Measurements from ENCODE around the gene GEMIN8.
A peak's percentile ranks its signal among the peaks of the same experiment; 100 is the strongest.

GEMIN8 gene, protein sequence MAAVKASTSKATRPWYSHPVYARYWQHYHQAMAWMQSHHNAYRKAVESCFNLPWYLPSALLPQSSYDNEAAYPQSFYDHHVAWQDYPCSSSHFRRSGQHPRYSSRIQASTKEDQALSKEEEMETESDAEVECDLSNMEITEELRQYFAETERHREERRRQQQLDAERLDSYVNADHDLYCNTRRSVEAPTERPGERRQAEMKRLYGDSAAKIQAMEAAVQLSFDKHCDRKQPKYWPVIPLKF

DNA sequence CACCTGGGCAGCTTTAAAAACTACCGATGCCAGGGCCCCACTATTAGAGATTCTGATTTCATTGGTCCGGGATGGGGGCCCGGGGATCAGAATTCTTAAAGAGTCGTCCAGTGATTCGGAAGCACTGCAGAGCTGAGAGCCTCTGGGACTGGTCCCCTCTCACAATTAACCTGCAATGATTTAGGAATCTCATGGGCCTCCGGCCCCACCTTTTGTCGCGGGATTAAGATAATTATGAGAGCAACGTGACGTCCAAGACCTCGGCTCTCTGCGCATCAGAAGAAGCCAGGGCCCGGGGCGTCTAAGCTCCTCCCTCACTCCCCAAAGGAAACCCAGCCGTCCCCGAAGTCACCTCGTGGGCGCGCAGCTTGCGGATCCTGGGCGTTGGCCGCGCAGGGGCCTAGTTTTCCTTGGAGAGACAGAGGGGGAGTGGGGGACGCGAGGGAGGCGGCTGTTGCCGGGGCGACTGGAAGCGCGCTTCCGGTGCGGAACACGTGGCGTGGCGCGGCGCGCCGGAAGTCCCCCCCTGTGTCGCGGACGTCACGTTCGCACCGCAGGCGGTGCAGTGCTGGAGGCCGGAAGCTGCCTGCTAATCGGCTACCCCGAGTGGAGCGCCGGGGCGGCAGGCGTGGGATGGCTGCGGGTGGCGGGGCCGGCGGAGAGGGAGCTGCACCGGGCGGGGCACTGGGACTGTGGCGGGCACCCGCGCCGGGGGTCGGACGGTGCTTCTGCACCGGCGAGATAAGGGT, at the start of gene GEMIN8:
GEMIN8 (minus strand) TSS at position 468 of the 749 bp plus-strand sequence. CDS start 8,414 bp downstream, outside the sequence.
- DNase-seq = peak; percentile 92

DNA sequence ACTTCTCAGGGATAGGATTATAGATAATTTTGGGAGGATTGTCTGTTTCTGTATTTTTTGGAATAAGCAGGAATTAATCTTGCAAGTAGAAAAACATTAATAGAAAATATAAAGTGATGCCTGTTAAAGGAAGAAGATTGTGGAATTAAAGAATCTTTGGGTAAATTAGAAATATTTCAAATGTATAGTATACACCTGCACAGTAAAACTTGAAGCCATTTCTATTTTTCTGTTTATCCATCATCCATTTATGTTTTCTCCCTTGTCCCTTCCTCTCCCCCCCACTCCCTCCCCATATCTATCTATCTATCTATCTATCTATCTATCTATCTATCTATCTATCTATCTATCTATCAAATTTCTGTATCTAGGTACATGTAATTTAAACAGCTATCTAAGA, 46.9 kb upstream of the GEMIN8 start:
- no peak for DNase-seq

DNA sequence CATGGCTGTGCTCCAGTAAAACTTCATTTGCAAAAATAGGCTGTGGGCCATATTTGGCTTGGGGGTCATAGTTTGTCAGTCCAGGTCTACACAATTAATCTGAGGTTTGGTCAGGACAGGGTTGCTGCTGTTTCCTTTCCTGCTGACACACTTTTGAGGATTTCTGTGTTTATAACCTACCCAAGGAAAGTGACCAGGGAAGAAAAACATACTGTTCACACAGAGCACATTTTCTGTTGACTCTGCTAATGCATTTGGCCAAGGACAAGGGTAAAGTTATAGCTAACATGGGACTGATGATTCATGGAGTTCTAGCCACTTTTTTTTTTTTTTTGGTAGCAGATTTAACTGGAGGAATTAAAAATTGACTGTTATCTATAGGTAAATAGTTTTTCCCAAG, 43.9 kb upstream of the GEMIN8 start:
- no peak for DNase-seq

DNA sequence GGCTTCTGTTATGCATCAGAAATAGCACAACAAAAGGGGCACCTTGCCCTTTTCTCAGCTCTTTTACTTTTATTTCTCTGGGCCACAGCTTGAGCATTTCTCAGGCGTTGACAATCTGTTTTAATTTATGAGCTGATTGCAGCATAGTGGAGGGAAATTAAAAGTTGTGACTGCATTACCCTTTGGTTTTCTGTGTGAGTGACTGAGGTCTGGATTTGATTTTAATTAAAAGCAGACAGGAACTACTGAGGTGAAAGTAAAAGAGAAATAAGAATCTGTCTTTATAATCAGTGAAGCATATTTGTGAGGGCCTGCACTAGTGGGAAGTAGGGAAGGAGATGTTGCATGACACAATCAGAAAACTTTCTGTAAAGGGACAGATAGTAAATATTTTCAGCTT, 43.4 kb upstream of the GEMIN8 start:
- no peak for DNase-seq

DNA sequence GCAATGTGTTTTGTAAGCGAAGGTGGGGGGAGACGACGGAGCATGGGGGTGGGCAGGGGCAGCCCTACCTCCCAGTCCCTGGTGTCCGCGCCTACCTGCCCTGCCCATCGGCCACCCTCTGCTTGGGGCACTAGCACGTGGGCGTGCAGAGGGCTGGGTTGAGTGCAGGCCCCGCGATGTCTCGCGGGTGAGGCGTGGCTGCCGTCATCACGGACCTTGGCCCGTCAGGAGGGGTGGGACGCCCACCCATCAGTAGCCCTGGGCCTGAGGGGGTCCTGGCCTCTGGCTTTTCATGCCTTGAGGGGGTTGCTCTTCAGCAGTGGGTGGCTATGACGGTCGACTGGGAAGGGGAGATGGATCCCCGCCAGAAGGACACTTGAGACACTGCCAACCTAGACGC, 36.1 kb upstream of the GEMIN8 start:
- no peak for DNase-seq

DNA sequence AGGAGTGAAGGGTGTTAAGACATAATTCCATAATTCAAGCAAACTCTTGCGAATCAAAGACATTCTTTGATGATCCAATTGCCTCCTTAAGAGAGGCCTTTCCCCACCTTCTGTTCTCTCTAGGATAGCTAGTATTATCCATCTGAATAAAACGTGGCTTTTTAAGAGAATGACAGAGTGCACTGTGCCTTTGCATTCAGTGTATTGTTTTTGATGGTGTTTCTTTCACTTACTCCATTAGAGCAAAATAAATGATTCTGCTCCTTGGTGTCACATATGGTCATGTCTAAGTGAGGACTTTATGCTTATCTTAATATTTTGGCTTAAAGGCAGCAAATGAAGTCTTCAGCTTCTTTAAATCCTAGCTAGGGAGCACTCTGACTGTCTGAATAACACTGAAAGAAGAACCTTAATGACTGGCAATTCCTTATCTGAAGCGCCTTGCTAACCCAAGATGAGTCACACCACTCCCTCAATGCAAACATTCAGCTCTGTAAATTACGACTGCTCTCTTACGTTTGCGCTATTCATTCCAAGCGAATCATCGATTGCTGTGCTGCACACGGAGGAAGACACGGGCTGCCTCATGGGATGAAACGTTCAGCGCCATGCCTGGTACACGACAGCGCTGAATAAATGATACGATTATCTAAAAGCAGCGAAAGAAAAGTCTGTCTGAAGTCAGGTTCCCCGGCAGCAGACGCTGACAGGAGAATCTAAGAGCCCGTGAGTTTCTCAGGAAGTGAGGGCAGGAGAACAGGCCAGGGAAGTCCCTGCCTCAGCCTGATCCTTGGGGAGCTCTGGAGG, 35.1 kb upstream of the GEMIN8 start:
- DNase-seq = no peak

DNA sequence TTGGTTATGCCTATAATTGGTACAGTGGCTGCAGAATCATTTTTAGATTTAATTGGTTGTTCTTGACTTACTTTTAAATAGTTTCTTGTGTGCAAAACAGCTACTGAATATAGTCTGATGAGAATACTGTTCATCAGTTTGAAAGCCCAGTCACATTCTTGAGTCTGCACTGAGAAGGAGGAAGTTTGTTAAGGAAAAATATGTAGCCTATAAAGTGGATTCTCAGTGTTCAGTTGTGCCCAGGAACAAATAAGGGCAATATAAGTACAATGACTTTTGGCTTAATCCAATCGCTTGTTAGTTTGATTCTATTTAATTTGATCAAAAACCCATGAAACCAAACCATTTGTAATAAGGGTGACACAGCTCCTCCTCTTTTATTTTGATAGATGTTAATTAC, 32.8 kb upstream of the GEMIN8 start:
- DNase-seq = no peak

DNA sequence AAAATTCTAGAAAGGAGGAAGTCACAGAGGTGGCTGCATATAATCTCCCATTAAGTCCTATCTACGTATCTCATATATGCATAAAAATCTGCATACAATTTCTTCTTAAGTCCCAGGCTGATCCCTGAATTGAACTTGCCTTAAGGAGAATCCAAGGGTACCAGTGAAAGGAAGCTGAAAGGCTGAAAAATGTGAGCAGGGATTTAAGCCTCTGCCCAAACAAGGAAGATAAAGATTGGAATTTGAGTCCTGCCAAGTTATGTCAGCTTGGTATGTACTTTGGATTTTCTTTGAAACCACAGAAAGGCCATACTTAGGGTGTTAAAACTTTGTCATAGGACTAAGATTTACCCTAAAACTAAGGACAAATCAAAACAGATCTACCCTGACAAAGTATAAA, 26.5 kb upstream of the GEMIN8 start:
- DNase-seq = no peak

DNA sequence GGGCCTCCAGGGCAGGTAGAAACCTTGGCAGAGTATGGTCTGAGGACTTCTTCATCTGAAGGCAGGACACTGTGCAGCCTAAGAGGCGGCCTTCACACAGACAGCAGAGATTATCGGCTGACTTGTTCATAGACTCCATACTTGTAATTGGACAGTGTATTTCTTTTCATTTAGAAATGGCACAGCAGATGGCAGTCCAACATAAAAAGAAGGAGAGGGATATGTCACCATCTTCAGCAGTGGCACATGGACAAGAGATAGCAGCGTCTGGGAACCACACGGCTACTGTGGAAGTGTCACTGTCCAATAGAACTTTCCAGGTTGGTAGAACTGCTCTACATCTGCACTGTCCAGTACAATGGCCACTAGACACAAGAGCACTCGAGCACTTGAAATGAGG, 21.7 kb upstream of the GEMIN8 start:
- DNase-seq = no peak

DNA sequence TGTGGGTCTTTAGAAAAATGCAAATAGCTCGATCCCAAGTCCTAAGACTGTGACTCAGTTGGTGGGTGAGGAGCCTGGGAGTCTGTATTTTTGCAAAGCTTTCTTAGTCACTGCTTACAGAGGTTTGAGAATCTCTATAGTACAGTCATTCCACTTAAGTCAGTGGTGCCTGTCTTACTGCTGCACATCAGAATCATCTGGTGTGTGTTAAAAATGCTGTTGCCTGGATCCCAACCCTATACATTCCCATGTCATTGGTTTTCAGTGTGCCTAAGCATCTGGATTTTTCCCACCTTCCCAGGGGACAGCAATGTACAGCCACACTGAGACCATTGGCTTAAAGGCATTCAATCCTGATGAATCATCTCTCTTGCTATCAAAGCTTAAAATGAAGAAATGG, 21.0 kb upstream of the GEMIN8 start:
- no peak for DNase-seq

DNA sequence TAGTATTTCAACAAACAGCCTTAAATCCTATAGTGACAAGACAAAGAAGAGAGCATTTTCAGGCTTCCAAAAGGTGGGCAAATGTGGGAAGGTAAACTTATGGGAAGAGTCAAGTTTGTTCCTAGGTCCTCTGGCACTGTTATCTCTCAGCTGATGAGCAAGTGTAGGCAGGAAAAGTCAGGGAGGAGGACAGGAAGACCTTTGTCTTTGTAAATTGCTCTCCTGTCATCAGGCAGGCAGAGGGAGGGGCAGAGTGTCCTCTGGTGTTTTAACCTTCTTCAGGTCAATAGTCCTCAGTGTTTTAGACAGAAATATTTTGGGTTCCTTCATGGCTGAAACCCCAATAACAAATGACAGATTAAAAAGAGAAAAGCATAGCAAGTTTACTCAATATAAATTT, 13.5 kb upstream of the GEMIN8 start:
- no peak for DNase-seq

DNA sequence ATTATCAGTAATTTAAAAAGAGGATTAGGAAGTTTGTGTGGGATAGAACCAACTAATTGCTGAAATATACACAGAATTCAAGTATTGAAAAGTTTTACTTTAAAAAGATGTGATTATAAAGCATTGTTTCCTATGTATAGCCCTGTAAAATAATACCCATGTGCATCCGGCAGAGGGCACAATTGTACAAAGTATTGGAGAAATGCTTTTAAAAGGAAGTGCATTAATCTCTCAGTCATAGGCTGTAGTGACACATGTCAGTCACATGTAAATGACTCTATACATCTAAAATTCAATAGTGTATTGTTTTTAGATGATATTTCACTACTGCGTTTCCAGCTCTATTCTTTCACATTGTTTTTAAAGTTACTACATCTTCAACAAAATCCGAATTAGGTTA, 9.7 kb upstream of the GEMIN8 start:
- peak; percentile 77 for DNase-seq

DNA sequence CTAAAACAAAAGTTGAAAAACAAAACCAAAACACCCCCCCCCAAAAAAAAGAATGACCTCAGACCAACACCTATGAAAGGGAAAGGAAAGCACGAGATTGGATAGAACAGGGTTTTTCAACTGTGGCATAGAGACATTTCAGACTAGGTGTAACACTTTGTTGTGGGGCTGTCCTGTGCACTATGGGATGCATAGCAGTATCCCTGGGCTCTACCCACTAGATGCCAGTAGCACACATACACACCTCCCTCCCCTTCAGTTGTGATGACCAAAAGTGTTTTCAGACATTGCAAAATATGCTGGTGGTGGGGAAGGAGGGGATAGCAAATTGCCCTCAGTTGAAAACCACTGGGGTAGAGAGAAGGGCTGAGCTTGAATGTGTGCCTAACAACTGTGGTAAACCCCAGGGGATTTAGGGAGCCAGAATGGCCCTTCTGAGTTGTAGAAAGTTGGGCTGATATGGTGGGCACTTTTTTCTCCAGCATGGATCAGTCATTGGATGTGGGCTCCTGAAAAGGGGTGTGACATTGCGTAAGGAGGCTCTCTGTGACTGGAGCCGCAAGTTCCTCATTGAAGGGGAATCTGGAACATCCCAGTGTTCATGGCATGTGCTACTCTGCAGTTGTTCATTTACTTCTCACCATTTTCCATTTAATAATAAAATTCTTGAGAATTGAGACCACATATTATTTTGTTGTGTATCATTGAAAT, 8.8 kb upstream of the GEMIN8 start:
- DNase-seq = no peak

DNA sequence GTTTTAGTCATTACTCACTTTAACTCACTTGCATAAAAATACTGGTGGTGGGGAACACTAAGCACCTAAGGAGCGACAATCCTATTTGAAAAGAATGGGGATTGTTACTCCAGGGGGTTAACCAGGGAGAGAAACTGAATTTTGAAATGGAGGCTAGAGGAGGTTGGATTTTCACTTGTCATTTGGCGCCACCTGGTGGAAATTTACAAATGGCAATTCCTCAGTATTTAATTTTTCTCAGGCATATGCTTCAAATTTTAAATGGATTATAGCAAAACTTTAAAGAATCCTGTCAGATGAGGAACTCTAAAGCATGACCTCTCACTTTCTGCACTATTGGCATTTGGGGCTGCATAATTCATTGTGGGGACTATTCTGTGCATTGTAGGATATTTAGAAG, 2.7 kb upstream of the GEMIN8 start:
- DNase-seq = peak; percentile 80

DNA sequence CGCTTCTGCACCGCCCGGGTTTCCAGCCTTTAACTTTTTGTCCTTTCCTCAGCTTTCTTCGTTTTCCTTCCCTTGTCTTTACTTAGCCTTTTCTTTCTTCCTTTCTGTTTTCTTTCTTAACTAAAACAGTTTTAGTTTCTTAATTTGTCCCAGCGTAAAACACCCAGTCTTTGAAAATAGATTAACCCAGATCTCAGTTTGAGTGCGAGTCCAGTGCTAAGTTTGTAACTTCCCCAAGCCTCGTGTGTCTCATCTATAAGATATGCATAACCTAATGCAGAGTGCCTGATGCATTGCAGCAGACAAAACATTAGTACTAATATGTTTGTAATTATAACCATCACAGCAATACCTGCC, 460 bp upstream of the GEMIN8 start:
- DNase-seq = peak; percentile 9

DNA sequence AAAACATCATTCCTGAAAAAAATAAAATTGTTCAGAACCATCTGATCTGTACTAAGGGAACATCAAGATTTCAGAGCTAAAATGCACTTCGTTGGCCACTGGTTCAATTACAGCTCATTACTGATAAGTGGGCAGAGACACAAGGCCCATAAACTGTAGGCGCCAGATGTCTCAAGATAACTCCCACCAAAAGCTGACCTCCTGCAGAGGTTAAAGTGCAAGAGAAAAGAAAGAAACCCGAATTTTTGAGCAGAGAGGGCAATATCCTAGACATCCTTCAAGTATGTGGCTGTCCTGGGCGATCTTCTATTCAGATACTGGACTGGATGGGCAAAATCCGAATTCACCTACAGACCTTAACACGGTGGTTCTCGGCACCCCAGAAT, 660 bp downstream of the GEMIN8 start:
- DNase-seq = no peak

DNA sequence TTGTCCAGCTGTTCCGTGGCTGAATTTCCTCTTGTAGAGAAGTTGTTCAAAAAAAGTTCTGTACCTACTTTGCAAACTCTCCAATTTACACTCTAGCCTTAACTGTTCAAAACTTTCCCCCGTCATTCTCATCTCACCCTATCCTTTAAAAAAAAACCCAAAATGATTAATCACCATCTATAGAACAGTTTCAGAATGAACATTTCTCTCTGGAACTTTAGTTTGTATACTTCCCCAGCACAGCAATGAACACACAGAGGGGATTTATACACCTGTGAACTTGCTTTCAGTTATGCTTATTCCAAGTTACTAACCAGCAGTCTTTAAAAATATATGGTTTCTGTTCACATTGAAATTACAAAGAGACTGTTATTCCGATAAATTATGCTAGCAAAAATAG, 1.2 kb downstream of the GEMIN8 start:
- DNase-seq = no peak

DNA sequence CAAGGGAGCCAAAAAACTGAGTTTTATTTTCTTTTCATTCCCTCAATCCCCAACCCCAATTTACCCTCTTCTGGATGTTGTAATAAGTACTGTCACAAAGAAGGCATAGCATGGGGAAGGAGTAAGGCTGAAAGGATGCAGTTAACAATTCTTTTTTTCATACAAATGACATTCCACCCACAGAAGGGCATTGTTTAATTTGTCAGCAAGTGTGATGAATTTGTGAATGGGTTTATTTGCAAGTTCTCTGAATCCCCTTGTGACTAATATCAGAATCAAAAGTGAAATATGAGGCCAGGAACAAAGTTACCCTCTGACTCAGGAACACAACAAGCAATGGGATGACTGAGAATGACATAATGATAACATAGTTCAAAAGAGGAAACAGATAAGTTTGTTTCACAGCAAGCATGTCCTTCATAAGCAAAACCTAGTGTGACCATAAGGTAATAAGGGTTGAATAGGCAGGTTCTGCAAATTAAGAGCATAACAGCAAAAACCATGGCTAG, 2.1 kb downstream of the GEMIN8 start:
- no peak for DNase-seq

DNA sequence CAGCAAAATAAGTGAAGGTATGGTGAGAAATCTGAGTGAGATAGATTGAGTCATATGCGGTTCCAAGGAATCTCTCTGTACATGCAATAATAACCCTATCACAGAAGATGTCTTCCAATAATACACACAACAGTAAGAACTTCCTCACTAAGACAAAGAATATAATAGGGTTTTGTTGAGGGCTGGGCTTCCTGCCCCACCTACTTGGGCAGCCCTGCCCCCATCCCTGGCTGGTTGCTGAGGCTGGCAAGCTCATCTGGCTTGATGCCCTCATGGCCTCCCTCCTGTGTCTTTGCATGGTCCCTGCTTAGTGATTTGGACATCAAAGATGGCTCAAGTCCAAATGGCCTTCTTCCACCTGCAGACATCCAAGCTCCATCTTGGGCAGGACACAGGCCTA, 2.7 kb downstream of the GEMIN8 start:
- peak; percentile 32 for DNase-seq

DNA sequence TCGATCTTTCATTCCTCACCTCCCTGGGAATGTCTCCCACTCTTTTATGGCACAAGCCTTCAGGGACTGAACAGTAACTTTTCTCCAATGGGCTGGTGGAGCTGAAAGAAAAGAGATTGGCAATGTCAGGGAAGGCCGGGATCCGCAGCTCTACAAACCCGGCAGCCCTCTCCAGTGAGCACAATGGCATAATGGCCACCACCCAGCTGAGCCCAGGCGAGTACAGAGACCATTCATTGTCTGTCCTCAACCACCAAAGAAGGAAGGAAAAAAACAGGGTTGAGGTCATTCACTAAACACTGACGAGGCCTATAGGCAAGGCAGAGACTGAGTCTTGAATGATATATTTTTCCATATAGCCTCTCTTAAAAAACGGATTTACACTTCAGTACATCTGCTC, 3.6 kb downstream of the GEMIN8 start:
- DNase-seq = no peak

DNA sequence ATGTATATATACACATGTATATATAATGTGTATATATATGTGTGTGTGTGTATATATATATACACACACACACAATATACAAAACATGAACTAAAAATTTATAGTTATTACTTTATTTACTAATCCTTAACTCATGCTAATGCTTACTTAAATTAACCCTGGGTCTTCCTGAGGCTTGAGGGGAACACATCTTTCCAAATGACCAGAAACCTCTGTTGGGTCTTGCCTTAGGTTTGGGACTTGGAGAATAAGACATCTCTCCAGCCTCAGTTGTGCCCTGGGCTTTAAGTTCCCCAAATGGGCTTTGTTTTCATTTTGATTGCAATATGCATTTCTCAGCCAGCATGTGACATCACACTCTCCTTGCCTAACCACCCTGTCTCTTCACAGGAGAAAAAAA, 7.7 kb downstream of the GEMIN8 start:
- DNase-seq = no peak

DNA sequence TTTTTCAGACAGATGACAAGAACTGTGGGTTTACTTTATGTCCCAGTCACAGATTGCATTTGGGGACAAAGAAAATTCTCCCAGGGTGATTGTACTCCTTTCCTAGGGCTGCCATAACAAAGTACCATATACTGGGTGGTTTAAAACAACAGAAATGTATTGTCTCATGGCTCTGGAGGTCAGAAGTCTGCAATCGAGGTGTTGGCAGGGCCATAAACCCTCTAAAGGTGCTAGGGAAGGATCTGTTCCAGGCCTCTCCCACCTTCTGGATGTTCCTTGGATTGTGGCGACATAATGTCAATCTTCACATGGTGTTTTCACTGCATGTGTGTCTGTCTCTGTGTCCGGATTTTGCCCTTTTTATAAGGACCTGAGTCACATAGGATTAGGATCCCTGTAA, 12.3 kb downstream of the GEMIN8 start:
- no peak for DNase-seq

DNA sequence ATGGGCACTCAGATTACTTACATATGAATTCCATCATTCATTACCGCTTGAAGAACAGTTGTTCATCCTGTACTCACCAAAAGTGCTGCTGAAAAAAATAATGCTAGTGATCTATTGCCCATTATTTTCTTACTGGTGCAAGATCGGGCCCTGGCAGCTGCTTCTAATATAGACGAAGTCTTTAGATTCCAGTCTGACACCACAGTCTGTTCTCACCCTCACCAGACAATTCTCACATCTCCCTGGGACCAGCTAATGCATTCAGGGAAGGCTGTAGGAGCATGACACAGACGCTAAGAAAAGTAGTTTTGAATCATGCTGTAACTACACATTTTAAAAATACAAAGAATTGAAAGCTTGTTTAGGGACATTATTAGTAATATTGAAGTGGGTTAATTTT, 13.8 kb downstream of the GEMIN8 start:
- DNase-seq = no peak
